MCF 10A (cell line): Measurements from ENCODE around the gene CCL2. TPM values are rescaled to one million over a fixed set of nuclear protein-coding genes. Genes with fewer than 3 reads are reported as not detected.

Source experiments
- BruUV-seq: library from RNA; stranded (reverse); fragments of 400-500 nt; replicated peaks from 2 replicates; lab custom pipeline; 2021; lab: Mats Ljungman, UMichigan
- CTCF ChIA-PET: fragments of 300-600 bp; sonication (Branson Sonifier 250); formaldehyde crosslinking; extraction: SDS; loops from one replicate; lab custom pipeline; 2021; ENCODE audit warnings: antibody characterized with exemption, inconsistent platforms; lab: Yijun Ruan, JAX
- POLR2A ChIA-PET: fragments of 300-600, 350-650 bp; sonication (Branson Sonifier 250); formaldehyde crosslinking; extraction: SDS; loops from one replicate; lab custom pipeline; 2020; ENCODE audit warnings: antibody characterized with exemption, inconsistent platforms; lab: Yijun Ruan, JAX
- DNase-seq: peaks from one replicate; pipeline ENCODE4 v3.0.0-alpha.2; 2018; ENCODE audit not compliant: unreplicated experiment
- H3K27ac Mint-ChIP-seq: one replicate; pipeline ENCODE4 v1.8.0; 2022; ENCODE audit warnings: mild to moderate bottlenecking, low read depth, mixed read lengths; ENCODE audit not compliant: unreplicated experiment
- H3K27me3 Mint-ChIP-seq: one replicate; pipeline ENCODE4 v1.8.0; 2022; ENCODE audit warnings: mixed read lengths; ENCODE audit not compliant: insufficient read depth, unreplicated experiment
- H3K36me3 Mint-ChIP-seq: one replicate; pipeline ENCODE4 v1.8.0; 2022; ENCODE audit warnings: mild to moderate bottlenecking, moderate library complexity, mixed read lengths; ENCODE audit not compliant: insufficient read depth, unreplicated experiment
- H3K4me1 Mint-ChIP-seq: one replicate; pipeline ENCODE4 v1.8.0; 2022; ENCODE audit warnings: mixed read lengths; ENCODE audit not compliant: insufficient read depth, unreplicated experiment
- H3K4me3 Mint-ChIP-seq: one replicate; pipeline ENCODE4 v1.8.0; 2022; ENCODE audit warnings: mild to moderate bottlenecking, moderate library complexity, mixed read lengths; ENCODE audit not compliant: unreplicated experiment
- H3K9me3 Mint-ChIP-seq: one replicate; pipeline ENCODE4 v1.8.0; 2022; ENCODE audit warnings: mixed read lengths; ENCODE audit not compliant: unreplicated experiment
- intact Hi-C: fragments of 100-400 bp; cut with micrococcal nuclease; formaldehyde crosslinking; loops from 2 replicates; pipeline ENCODE4 v1.14.1; 2022
- total RNA-seq: library from RNA; stranded (reverse); gene quantifications from 2 replicates; pipeline ENCODE4 v1.2.3, GENCODE V29; 2022
- TF ChIP-seq, protein P1 (sequence below): fragments of 200-600 bp; IDR thresholded peaks from one replicate; pipeline ENCODE4 v1.8.0; 2022; ENCODE audit warnings: antibody characterized with exemption, mild to moderate bottlenecking; ENCODE audit not compliant: unreplicated experiment

CCL2 gene
- total RNA-seq, 1 experiment from 2014 or later: 1.0 TPM

DNA sequence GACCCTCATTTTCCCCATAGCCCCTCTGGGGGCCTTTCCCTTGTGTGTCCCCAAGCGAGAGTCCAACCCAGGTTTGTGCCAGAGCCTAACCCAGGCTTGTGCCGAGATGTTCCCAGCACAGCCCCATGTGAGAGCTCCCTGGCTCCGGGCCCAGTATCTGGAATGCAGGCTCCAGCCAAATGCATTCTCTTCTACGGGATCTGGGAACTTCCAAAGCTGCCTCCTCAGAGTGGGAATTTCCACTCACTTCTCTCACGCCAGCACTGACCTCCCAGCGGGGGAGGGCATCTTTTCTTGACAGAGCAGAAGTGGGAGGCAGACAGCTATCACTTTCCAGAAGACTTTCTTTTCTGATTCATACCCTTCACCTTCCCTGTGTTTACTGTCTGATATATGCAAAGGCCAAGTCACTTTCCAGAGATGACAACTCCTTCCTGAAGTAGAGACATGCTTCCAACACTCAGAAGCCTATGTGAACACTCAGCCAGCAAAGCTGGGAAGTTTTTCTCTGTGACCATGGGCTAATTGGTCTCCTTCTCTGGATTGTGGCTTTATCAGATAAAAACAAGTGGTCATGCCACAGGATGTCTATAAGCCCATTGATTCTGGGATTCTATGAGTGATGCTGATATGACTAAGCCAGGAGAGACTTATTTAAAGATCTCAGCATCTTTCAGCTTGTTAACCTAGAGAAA lies 2.5 kb upstream of the CCL2 start:
- CTCF ChIA-PET: interaction anchor here (0.7 to 2.9 kb wide), 4 partner anchors 17 to 1547 kb away, joined by 3 to 10 read pairs (median 6); partner anchors contain the start of gene CCL7
- POLR2A ChIA-PET: interaction anchor here (0.8 kb wide), 1 partner anchor 17 kb away, joined by 3 read pairs; no protein-coding TSS in a partner anchor
- no peak overlapping the region for H3K4me3 Mint-ChIP-seq
- H3K36me3 Mint-ChIP-seq: no peaks in the 10 kb centered on the region
- no peaks in the 10 kb centered on the region for H3K9me3 Mint-ChIP-seq
- DNase-seq: no peak
- TF ChIP-seq, protein P1, sequence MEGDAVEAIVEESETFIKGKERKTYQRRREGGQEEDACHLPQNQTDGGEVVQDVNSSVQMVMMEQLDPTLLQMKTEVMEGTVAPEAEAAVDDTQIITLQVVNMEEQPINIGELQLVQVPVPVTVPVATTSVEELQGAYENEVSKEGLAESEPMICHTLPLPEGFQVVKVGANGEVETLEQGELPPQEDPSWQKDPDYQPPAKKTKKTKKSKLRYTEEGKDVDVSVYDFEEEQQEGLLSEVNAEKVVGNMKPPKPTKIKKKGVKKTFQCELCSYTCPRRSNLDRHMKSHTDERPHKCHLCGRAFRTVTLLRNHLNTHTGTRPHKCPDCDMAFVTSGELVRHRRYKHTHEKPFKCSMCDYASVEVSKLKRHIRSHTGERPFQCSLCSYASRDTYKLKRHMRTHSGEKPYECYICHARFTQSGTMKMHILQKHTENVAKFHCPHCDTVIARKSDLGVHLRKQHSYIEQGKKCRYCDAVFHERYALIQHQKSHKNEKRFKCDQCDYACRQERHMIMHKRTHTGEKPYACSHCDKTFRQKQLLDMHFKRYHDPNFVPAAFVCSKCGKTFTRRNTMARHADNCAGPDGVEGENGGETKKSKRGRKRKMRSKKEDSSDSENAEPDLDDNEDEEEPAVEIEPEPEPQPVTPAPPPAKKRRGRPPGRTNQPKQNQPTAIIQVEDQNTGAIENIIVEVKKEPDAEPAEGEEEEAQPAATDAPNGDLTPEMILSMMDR: no peak
- H3K27ac Mint-ChIP-seq: peak overlapping the region; percentile 74
- intact Hi-C loops: no loop called here
- H3K27me3 Mint-ChIP-seq: no peaks in the 10 kb centered on the region
- peaks cover 34% of the 10 kb centered on the region for H3K4me1 Mint-ChIP-seq
- BruUV-seq: no TSS peak

DNA sequence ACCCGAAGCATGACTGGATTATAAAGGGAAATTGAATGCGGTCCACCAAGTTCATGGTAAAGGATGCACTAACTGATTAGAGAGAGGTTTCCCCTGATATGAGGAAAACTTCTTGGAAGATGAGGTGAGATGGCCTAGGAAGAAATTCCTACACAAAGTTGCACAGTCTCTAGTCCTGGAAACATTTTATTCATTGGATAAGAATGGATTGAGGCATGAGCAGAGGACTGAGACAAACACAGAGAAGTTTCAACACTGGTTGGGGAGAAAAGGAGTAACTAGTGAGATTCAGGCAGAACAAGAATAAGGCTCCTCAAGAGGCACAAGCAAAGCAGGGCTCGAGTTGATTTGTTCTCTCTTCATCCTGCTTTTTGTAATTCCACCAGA lies 2.0 kb upstream of the CCL2 start:
- H3K4me3 Mint-ChIP-seq: no peak overlapping the region
- TF ChIP-seq, protein P1: no peak
- peaks cover 34% of the 10 kb centered on the region for H3K4me1 Mint-ChIP-seq
- no TSS peak for BruUV-seq
- no peaks in the 10 kb centered on the region for H3K36me3 Mint-ChIP-seq
- peak overlapping the region; percentile 74 for H3K27ac Mint-ChIP-seq
- no peaks in the 10 kb centered on the region for H3K27me3 Mint-ChIP-seq
- intact Hi-C loops: no loop called here
- ChIA-PET CTCF (interaction anchor here (2.0 to 2.9 kb wide), 2 partner anchors 53 to 108 kb away, joined by 8 to 10 read pairs; no protein-coding TSS in a partner anchor), POLR2A (no interaction called here)
- H3K9me3 Mint-ChIP-seq: no peaks in the 10 kb centered on the region
- DNase-seq: no peak

DNA sequence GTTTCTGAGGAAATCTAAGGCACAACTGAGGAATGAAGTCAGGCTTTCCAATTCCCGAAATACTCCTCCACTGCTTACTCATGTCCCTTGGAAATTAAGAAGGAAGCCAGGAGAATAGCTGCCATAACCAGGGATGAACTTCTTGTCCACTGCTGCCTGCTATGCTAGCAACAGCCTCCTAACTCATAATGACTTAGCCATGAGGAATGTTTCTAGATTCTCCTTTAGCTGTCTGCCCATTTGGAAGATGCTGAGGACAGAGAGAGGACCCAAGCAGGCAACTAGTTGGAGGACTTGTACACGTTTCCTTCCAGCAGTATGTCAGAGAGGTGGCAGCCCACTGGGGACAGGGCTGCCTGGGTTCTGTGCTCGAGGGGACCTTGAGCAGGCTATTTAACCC lies 939 bp upstream of the CCL2 start:
- intact Hi-C loops: no loop called here
- TF ChIP-seq, protein P1: no peak
- Mint-ChIP-seq H3K27me3 (no peaks in the 10 kb centered on the region), H3K4me1 (peaks cover 39% of the 10 kb centered on the region), H3K9me3 (no peaks in the 10 kb centered on the region), H3K27ac (peak overlapping the region; percentile 60), H3K36me3 (no peaks in the 10 kb centered on the region), H3K4me3 (peak overlapping the region; percentile 64)
- CTCF ChIA-PET: interaction anchor here (2.9 kb wide), 1 partner anchor 54 kb away, joined by 10 read pairs; no protein-coding TSS in a partner anchor
- POLR2A ChIA-PET: no interaction called here
- BruUV-seq: no TSS peak
- no peak for DNase-seq

DNA sequence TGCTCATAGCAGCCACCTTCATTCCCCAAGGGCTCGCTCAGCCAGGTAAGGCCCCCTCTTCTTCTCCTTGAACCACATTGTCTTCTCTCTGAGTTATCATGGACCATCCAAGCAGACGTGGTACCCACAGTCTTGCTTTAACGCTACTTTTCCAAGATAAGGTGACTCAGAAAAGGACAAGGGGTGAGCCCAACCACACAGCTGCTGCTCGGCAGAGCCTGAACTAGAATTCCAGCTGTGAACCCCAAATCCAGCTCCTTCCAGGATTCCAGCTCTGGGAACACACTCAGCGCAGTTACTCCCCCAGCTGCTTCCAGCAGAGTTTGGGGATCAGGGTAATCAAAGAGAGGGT lies 272 bp downstream of the CCL2 start:
- H3K4me1 Mint-ChIP-seq: peaks cover 46% of the 10 kb centered on the region
- H3K27me3 Mint-ChIP-seq: no peaks in the 10 kb centered on the region
- BruUV-seq: TSS peak; percentile 21
- H3K27ac Mint-ChIP-seq: peak overlapping the region; percentile 60
- no peaks in the 10 kb centered on the region for H3K9me3 Mint-ChIP-seq
- H3K36me3 Mint-ChIP-seq: no peaks in the 10 kb centered on the region
- TF ChIP-seq, protein P1: no peak
- H3K4me3 Mint-ChIP-seq: peak overlapping the region; percentile 64
- no peak for DNase-seq
- POLR2A ChIA-PET: interaction anchor here (0.6 kb wide), 1 partner anchor 826 kb away, joined by 3 read pairs; no protein-coding TSS in a partner anchor
- intact Hi-C loops: no loop called here
- CTCF ChIA-PET: interaction anchor here (0.5 to 2.9 kb wide), 6 partner anchors 10 to 106 kb away, joined by 3 to 12 read pairs (median 4); no protein-coding TSS in a partner anchor
